Ectodermal cell (in vitro differentiated cells): ENCODE results near the gene EVX2.

ENCODE experiments used
- H3K27ac ChIP-seq: 2 replicates; pipeline ENCODE4 v1.7.0; 2013; ENCODE audit warnings: mild to moderate bottlenecking, low read depth, low read length; ENCODE audit not compliant: insufficient read depth, poor library complexity, severe bottlenecking
- H3K27me3 ChIP-seq: 2 replicates; pipeline ENCODE4 v1.7.0; 2013; ENCODE audit warnings: mild to moderate bottlenecking, low read length; ENCODE audit not compliant: insufficient read depth, control insufficient read depth, poor library complexity, severe bottlenecking
- H3K36me3 ChIP-seq: one replicate; pipeline ENCODE4 v1.7.0; 2013; ENCODE audit warnings: low read length; ENCODE audit not compliant: control insufficient read depth, insufficient read depth
- H3K4me1 ChIP-seq: one replicate; pipeline ENCODE4 v1.7.0; 2013; ENCODE audit warnings: low read length; ENCODE audit not compliant: control insufficient read depth, insufficient read depth
- H3K4me3 ChIP-seq: 2 replicates; pipeline ENCODE4 v1.7.0; 2013; ENCODE audit warnings: low read depth, low read length, control low read depth; ENCODE audit not compliant: insufficient read depth
- H3K9me3 ChIP-seq: 2 replicates; pipeline ENCODE4 v1.7.0; 2013; ENCODE audit warnings: mild to moderate bottlenecking, low read length, moderate library complexity; ENCODE audit not compliant: control insufficient read depth
- WGBS, 2 experiments: methylation state at CpG; one replicate each; pipeline ENCODE4 v1.1.7; 2013; ENCODE audit warnings: missing lambda C conversion rate in 2 of 2; 5-methylcytosine and 5-hydroxymethylcytosine counted together

Gene EVX2

DNA sequence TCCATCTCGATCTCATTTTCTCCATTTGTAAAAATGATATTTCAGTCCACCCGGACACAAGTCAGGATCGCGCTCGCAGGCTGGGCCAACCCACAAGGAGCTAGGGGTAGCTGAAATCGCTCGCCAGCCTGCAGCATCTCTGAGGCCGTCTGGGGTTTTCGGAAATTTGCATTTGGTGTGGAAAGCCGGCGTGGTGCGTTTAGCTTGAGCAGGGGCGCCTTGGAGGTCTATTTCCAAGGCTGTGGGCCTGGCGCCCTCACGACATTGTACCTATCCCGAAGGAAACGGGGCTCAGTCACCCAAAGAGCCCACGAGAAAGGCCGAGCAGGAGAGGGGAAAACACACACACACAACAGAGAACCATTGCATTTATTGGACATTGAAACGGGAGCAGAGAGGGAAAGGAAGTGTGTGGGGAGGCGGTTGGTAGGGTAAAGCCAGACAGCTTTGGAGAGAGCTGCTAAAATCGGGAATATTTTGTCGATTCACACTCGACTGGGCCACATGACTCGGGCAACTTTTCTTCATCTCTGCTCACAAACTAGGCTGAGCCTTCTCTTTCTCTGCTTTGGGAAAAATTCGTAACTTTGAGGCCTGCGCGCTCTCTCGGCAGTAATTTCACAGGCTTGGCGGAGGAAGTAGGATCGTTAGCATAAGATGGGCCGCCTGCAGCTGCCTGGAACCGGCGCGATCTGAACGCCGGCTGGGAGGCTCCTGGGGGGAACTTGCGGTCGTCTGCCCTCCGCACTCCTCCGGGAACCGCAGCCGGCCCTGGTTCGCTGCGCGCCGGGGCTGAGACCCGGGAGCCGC lies 44.6 kb upstream of the EVX2 start:
- no peak overlapping the region for H3K4me3 ChIP-seq
- peaks cover 100% of the 10 kb centered on the region for H3K27me3 ChIP-seq
- no peaks in the 10 kb centered on the region for H3K9me3 ChIP-seq
- WGBS, 2 experiments: 3 to 5% methylated on average over 47 to 49 of the region's 49 CpGs
- peaks cover 4% of the 10 kb centered on the region for H3K4me1 ChIP-seq
- no peak overlapping the region for H3K27ac ChIP-seq
- no peaks in the 10 kb centered on the region for H3K36me3 ChIP-seq

DNA sequence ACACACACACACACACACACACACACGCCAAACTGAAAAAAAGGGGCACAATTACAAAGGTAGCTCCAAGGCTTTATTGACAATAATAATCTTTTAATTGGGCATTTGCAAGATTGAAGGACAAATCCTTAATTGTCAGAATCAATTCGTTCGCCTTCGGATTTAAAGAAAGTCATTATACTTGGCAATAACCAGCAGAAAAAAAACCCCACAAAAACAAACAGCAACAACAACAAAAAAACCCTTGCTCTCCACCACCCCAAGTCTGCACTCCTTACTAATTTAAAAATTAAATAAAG lies 44.0 kb upstream of the EVX2 start:
- H3K4me1 ChIP-seq: peaks cover 4% of the 10 kb centered on the region
- H3K36me3 ChIP-seq: no peaks in the 10 kb centered on the region
- H3K27ac ChIP-seq: no peak overlapping the region
- no peaks in the 10 kb centered on the region for H3K9me3 ChIP-seq
- peaks cover 100% of the 10 kb centered on the region for H3K27me3 ChIP-seq
- 32 to 34% methylated on average over 4 of the region's 4 CpGs for WGBS, 2 experiments
- H3K4me3 ChIP-seq: no peak overlapping the region

DNA sequence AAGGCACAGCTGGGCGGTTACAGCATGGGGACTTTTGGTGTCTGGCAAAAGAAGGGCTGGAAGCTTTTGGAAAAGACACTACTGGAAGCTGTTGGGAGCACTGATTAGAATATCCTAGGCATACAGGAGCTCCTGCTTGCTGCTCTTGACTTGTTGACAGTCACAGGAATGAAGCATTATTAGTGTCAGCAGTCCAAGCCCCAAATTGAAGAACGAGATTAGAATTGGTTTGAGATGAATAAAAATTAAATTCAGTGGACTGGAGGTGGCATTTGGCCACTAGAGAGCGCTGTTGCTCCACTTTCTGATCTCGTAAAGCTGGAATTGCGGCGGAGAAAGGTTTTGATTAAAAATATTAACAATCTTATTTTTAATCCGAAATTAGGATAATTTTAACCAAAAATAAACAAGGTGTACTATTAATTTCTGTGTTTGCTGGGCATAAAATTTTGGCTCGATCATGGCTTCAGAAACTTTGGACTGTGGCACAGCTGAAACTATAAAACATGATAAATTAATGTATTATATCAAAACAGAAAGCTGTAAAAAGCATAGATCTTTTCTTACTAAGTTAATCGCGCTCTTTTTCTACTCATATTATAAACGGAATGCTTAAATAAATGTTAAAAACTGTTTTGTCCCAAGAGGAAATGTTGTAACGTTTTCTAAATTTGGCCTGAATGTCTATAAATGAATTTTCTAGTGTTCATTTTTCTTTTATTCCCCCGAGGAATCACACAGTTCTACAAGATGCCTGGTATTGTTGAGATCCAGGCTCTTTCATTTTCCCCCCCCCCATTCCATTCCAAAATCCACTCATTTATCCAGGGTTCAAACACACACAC lies 43.4 kb upstream of the EVX2 start:
- H3K4me1 ChIP-seq: peaks cover 4% of the 10 kb centered on the region
- no peak overlapping the region for H3K27ac ChIP-seq
- no peaks in the 10 kb centered on the region for H3K36me3 ChIP-seq
- no peak overlapping the region for H3K4me3 ChIP-seq
- H3K27me3 ChIP-seq: peaks cover 100% of the 10 kb centered on the region
- H3K9me3 ChIP-seq: no peaks in the 10 kb centered on the region
- 4 to 21% methylated on average over 5 to 7 of the region's 13 CpGs for whole genome bisulfite sequencing, 2 experiments

DNA sequence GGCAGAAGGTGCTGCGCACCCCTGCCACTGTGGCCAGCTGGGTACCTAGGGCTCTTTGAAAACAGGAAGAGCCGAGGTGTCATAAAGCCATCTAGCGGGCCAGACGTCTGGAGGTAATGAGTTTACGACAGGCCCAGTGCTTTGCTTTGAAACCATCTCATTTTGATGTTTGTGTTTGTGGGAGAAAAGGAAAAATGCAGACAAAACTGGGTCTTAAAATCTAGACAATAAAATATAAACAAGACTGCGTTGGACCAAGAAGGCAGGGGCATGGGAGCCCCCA lies 42.0 kb upstream of the EVX2 start:
- H3K36me3 ChIP-seq: no peaks in the 10 kb centered on the region
- WGBS, 2 experiments: 18 to 21% methylated on average over 6 of the region's 6 CpGs
- H3K27me3 ChIP-seq: peaks cover 100% of the 10 kb centered on the region

DNA sequence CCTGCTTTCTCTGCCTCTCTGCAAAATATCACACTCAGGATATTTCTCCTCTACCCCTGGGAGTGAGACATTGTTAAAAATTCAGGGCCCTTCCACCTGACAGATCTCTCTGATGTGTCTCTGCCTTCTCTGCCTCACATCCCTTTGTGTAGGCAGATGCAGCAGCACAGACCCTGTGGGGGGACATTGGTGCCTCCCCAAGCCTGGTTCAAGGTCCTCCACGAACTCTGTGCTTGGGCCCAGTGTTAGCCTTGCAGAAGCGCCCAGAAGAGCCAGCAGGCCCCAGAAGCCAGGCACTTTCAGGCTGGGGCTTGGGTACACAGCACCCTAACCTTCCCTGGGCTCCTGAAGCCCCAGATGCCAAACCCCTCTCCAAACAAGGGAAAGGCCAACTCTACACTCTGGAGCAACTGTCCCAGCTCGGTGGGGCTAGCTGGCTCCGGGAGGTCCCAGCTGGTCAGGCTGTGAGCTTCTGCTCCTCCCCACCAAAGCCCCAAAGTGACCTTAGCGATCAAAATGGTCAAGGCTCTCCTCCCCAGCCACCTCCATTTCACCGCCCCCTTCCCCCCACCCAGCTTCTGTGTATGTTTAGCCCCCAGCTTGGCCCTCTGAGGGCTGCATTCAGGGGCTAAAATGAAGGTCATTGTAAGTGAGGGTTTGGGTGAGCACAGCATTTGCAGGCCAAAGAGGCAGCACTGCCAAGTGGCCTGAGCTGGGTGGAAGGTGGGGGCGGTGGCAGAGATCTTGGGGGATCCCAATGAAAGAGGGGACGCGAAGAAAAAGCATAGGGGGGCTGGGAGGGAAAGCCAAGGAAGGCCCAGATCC lies 41.4 kb upstream of the EVX2 start:
- Histone ChIP-seq H3K27ac (no peak overlapping the region), H3K4me1 (peaks cover under 1% of the 10 kb centered on the region), H3K9me3 (no peaks in the 10 kb centered on the region), H3K27me3 (peaks cover 100% of the 10 kb centered on the region), H3K36me3 (no peaks in the 10 kb centered on the region), H3K4me3 (no peak overlapping the region)
- 15 to 22% methylated on average over 8 to 9 of the region's 9 CpGs for WGBS, 2 experiments

More for the DNA sequence above, 42.0 kb upstream of the EVX2 start:
- Histone ChIP-seq H3K27ac (no peak overlapping the region), H3K9me3 (no peaks in the 10 kb centered on the region), H3K4me3 (no peak overlapping the region), H3K4me1 (peaks cover 4% of the 10 kb centered on the region)

DNA sequence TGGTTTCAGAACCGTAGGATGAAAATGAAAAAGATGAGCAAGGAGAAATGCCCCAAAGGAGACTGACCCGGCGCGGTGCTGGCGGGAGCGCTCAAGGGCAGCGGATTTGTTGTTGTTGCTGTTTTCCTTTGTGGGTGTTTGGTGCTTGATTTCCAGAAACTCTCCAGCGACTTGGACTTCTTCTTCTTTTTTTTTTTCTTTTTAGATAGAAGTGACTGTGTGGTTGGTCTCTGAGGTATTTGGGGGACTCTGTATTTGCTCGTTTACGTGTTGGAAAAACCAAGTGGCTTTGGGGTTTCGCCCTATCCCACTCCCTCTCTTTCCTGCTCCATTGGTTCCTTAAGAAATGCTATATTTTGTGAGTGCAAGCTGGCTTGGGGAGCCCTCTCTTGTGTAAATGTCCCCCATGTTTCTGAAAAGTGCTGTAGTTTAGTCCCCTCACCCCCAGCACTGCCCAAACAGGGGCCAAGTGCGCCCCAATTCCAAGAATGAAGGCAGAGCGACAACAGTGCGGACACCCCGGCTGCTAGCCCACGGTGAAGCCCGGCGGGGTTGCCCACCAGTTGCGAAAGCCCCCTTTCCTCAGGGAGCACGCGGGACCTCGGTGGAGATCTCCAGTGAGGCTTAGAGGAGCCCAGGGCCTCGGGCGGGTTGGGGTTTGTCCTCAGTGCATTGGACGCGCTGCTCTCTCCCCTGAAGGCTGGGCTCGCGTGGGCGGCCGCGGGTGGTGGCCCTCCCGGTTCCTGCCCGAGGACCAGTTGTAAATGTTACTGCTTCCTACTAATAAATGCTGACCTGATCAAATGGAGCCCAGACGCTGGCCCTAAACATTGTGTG lies 40.6 kb upstream of the EVX2 start:
- H3K9me3 ChIP-seq: no peaks in the 10 kb centered on the region
- no peaks in the 10 kb centered on the region for H3K36me3 ChIP-seq
- H3K27me3 ChIP-seq: peaks cover 100% of the 10 kb centered on the region
- no peaks in the 10 kb centered on the region for H3K4me1 ChIP-seq
- H3K4me3 ChIP-seq: no peak overlapping the region
- no peak overlapping the region for H3K27ac ChIP-seq
- 16 to 18% methylated on average over 34 of the region's 34 CpGs for WGBS, 2 experiments

DNA sequence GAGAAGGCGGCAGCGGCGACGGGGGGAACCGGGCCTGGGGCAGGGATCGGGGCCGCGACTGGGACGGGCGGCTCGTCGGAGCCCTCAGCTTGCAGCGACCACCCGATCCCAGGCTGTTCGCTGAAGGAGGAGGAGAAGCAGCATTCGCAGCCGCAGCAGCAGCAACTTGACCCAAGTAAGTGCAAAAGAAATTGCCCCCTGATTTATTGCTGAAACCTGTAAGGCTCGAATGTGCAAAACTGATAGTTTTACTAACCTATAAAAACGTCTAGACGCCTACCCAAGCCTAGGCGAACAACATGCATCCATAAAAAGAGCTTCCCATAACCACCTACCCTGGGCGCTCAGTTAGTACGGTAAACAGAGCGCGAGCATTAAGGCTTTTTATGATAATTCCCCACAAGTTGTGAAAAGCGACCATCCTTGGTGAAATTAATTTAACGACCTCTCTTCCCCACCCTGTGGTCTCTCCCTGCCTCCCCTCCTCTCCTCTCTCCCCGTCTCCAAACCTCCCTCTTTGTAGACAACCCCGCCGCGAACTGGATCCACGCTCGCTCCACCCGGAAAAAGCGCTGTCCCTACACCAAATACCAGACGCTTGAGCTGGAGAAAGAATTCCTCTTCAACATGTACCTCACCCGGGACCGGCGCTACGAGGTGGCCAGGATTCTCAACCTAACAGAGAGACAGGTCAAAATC lies 39.8 kb upstream of the EVX2 start:
- H3K4me3 ChIP-seq: no peak overlapping the region
- H3K9me3 ChIP-seq: no peaks in the 10 kb centered on the region
- H3K4me1 ChIP-seq: no peaks in the 10 kb centered on the region
- no peak overlapping the region for H3K27ac ChIP-seq
- H3K36me3 ChIP-seq: no peaks in the 10 kb centered on the region
- H3K27me3 ChIP-seq: peaks cover 100% of the 10 kb centered on the region
- WGBS, 2 experiments: 3 to 6% methylated on average over 40 of the region's 40 CpGs

DNA sequence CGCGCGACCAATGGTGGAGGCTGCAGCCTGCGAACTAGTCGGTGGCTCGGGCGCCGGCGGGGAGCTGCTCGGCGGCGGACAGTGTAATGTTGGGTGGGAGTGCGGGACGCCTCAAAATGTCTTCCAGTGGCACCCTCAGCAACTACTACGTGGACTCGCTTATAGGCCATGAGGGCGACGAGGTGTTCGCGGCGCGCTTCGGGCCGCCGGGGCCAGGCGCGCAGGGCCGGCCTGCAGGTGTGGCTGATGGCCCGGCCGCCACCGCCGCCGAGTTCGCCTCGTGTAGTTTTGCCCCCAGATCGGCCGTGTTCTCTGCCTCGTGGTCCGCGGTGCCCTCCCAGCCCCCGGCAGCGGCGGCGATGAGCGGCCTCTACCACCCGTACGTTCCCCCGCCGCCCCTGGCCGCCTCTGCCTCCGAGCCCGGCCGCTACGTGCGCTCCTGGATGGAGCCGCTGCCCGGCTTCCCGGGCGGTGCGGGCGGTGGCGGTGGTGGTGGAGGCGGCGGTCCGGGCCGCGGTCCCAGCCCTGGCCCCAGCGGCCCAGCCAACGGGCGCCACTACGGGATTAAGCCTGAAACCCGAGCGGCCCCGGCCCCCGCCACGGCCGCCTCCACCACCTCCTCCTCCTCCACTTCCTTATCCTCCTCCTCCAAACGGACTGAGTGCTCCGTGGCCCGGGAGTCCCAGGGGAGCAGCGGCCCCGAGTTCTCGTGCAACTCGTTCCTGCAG lies 39.1 kb upstream of the EVX2 start, which contains the start of gene HOXD9:
HOXD9 (plus strand) TSS at position 37 of the 728 bp plus-strand sequence; CDS start at position 87, 50 bp downstream.
- peak within 1 kb of the TSS; percentile 24 for H3K4me3 ChIP-seq
- 1% methylated on average over 84 of the region's 84 CpGs for WGBS, 2 experiments
- H3K27me3 ChIP-seq: peaks cover 100% of the 10 kb centered on the region
- H3K4me1 ChIP-seq: no peaks in the 10 kb centered on the region
- H3K9me3 ChIP-seq: no peaks in the 10 kb centered on the region
- H3K27ac ChIP-seq: no peak within 1 kb of the TSS
- no peaks in the 10 kb centered on the region for H3K36me3 ChIP-seq
